Gastroesophageal sphincter (tissue), 3 donors: ENCODE data around the gene PLBD2.

Source experiments
- CTCF ChIP-seq, 4 experiments: fragments of 200-600 bp in 2 of 4; fragments of 450-650 bp in 2 of 4; sonication (generic) in 1 of 4; IDR thresholded peaks; one replicate each; pipeline ENCODE4 v1.5.1; 2017 to 2019; ENCODE audit warnings: antibody characterized with exemption in 4 of 4, mild to moderate bottlenecking in 2 of 4, moderate library complexity in 2 of 4
- POLR2A ChIP-seq, 2 donors: fragments of 450-650 bp; IDR thresholded peaks; one replicate each; pipeline ENCODE4 v1.6.1; 2017; ENCODE audit warnings: antibody characterized with exemption in 2 of 2, mild to moderate bottlenecking in 2 of 2, moderate library complexity in 1 of 2
- POLR2AphosphoS5 ChIP-seq: sonication (generic); formaldehyde crosslinking; IDR thresholded peaks from one replicate; pipeline ENCODE4 v1.6.1; 2017; ENCODE audit warnings: antibody characterized with exemption

- TF ChIP-seq POLR2AphosphoS5, result no peak
- TF ChIP-seq CTCF (IDR thresholded peaks at IDR 0.05), result no peak
- TF ChIP-seq POLR2A (IDR thresholded peaks at IDR 0.05), result no peak
These were observed 55.1 kb downstream of the PLBD2 start for GRCh38 chr12:113413488-113413939.
